Measurements from ENCODE around the gene HES2.
"Not testable (repeated sequence)": the region's sequence is repeated elsewhere in the genome, so short reads cannot be mapped to it uniquely, and the experiment has no call there.

Gene HES2

GRCh38 chr1:6397844-6398441 lies 21.8 kb downstream of the HES2 start:
- Histone ChIP-seq H3K27me3 (ENCODE audit: control insufficient read depth in 1 of 2, insufficient read depth in 1 of 2, low read length in 2 of 2) (peaks cover 4 to 10% of the 10 kb centered on the region in 2 experiments), H3K9ac (ENCODE audit: low read length) (no peak overlapping the region), H3K4ac (ENCODE audit: low read depth in 1 of 2, low read length in 2 of 2) (no peak overlapping the region), H3K36me3 (ENCODE audit: control insufficient read depth in 1 of 2, insufficient read depth in 2 of 2, low read depth in 1 of 2, low read length in 2 of 2) (no peaks in the 10 kb centered on the region), H3K79me1 (replicated peaks; ENCODE audit: low read length, poor library complexity, severe bottlenecking) (no peaks in the 10 kb centered on the region), H2AK5ac (ENCODE audit: low read length, severe bottlenecking) (no peak overlapping the region), H3K4me2 (ENCODE audit: low read length, poor library complexity, severe bottlenecking) (no peak overlapping the region), H3K4me3 (ENCODE audit: insufficient read depth in 1 of 2, low read depth in 1 of 2, low read length in 2 of 2) (no peak overlapping the region), H2BK5ac (ENCODE audit: low read depth, low read length, poor library complexity, severe bottlenecking) (no peak overlapping the region), H2BK12ac (ENCODE audit: low read length in 2 of 2) (peak overlapping the region in 1 of 2 experiments; percentile 37), H4K91ac (ENCODE audit: low read length) (no peak overlapping the region), H2AFZ (ENCODE audit: low read depth, low read length) (no peak overlapping the region), H3K9me3 (ENCODE audit: control insufficient read depth, low read length) (no peaks in the 10 kb centered on the region), H3K27ac (ENCODE audit: low read length, poor library complexity, severe bottlenecking) (no peak overlapping the region), H2BK120ac (ENCODE audit: low read depth, low read length) (no peak overlapping the region), H3K18ac (ENCODE audit: low read depth in 1 of 2, low read length in 2 of 2) (no peak overlapping the region), H3K23ac (ENCODE audit: low read length in 2 of 2) (no peak overlapping the region), H3K14ac (ENCODE audit: low read length in 2 of 2) (peak overlapping the region in 1 of 2 experiments; percentile 9), H3K4me1 (ENCODE audit: control insufficient read depth, insufficient read depth, low read depth, low read length) (peaks cover 6% of the 10 kb centered on the region), H2BK15ac (ENCODE audit: low read depth, poor library complexity, severe bottlenecking) (no peak overlapping the region), H4K8ac (ENCODE audit: low read length) (no peak overlapping the region)
- WGBS, result 79% methylated on average over 10 of the region's 10 CpGs
- DNase-seq, result no peak

- Histone ChIP-seq H3K36me3 (ENCODE audit: control insufficient read depth in 1 of 2, insufficient read depth in 2 of 2, low read depth in 1 of 2, low read length in 2 of 2) (no peaks in the 10 kb centered on the region), H3K14ac (ENCODE audit: low read length in 2 of 2) (no peak overlapping the region), H2BK5ac (ENCODE audit: low read depth, low read length, poor library complexity, severe bottlenecking) (no peak overlapping the region), H2BK12ac (ENCODE audit: low read length in 2 of 2) (no peak overlapping the region), H3K9me3 (ENCODE audit: control insufficient read depth, low read length) (no peaks in the 10 kb centered on the region), H4K8ac (ENCODE audit: low read length) (no peak overlapping the region), H3K4me1 (ENCODE audit: control insufficient read depth, insufficient read depth, low read depth, low read length) (peaks cover 8% of the 10 kb centered on the region), H2AFZ (ENCODE audit: low read depth, low read length) (no peak overlapping the region), H3K27me3 (ENCODE audit: control insufficient read depth in 1 of 2, insufficient read depth in 1 of 2, low read length in 2 of 2) (peaks cover 0 to 6% of the 10 kb centered on the region in 2 experiments), H2BK15ac (ENCODE audit: low read depth, poor library complexity, severe bottlenecking) (no peak overlapping the region), H3K23ac (ENCODE audit: low read length in 2 of 2) (no peak overlapping the region), H3K18ac (ENCODE audit: low read depth in 1 of 2, low read length in 2 of 2) (no peak overlapping the region), H3K4ac (ENCODE audit: low read depth in 1 of 2, low read length in 2 of 2) (no peak overlapping the region), H2AK5ac (ENCODE audit: low read length, severe bottlenecking) (no peak overlapping the region), H3K79me1 (replicated peaks; ENCODE audit: low read length, poor library complexity, severe bottlenecking) (peaks cover 1% of the 10 kb centered on the region), H4K91ac (ENCODE audit: low read length) (no peak overlapping the region), H3K4me2 (ENCODE audit: low read length, poor library complexity, severe bottlenecking) (no peak overlapping the region), H3K9ac (ENCODE audit: low read length) (no peak overlapping the region), H3K4me3 (ENCODE audit: insufficient read depth in 1 of 2, low read depth in 1 of 2, low read length in 2 of 2) (no peak overlapping the region), H3K27ac (ENCODE audit: low read length, poor library complexity, severe bottlenecking) (no peak overlapping the region), H2BK120ac (ENCODE audit: low read depth, low read length) (no peak overlapping the region)
- DNase-seq, result no peak
Observed at GRCh38 chr1:6396998-6397397, 22.7 kb downstream of the HES2 start.

- H3K4me3 ChIP-seq (ENCODE audit: insufficient read depth in 1 of 2, low read depth in 1 of 2, low read length in 2 of 2); H2BK15ac ChIP-seq (ENCODE audit: low read depth, poor library complexity, severe bottlenecking); H3K4me2 ChIP-seq (ENCODE audit: low read length, poor library complexity, severe bottlenecking); H3K36me3 ChIP-seq (ENCODE audit: control insufficient read depth in 1 of 2, insufficient read depth in 2 of 2, low read depth in 1 of 2, low read length in 2 of 2); H3K4ac ChIP-seq (ENCODE audit: low read depth in 1 of 2, low read length in 2 of 2); H2BK5ac ChIP-seq (ENCODE audit: low read depth, low read length, poor library complexity, severe bottlenecking); H2AFZ ChIP-seq (ENCODE audit: low read depth, low read length); H3K27ac ChIP-seq (ENCODE audit: low read length, poor library complexity, severe bottlenecking); H2AK5ac ChIP-seq (ENCODE audit: low read length, severe bottlenecking); H4K91ac ChIP-seq (ENCODE audit: low read length); H4K8ac ChIP-seq (ENCODE audit: low read length); H3K79me1 ChIP-seq (replicated peaks; ENCODE audit: low read length, poor library complexity, severe bottlenecking); H3K23ac ChIP-seq (ENCODE audit: low read length in 2 of 2); H3K14ac ChIP-seq (ENCODE audit: low read length in 2 of 2); H3K27me3 ChIP-seq (ENCODE audit: control insufficient read depth in 1 of 2, insufficient read depth in 1 of 2, low read length in 2 of 2); H2BK120ac ChIP-seq (ENCODE audit: low read depth, low read length); DNase-seq; H3K9ac ChIP-seq (ENCODE audit: low read length); H3K9me3 ChIP-seq (ENCODE audit: control insufficient read depth, low read length); H2BK12ac ChIP-seq (ENCODE audit: low read length in 2 of 2): not testable (repeated sequence)
- WGBS, result 97% methylated on average over 27 of the region's 34 CpGs
- peak overlapping the region in 1 of 2 experiments; percentile 8 for H3K18ac ChIP-seq (ENCODE audit: low read depth in 1 of 2, low read length in 2 of 2)
- peaks cover 13% of the 10 kb centered on the region for H3K4me1 ChIP-seq (ENCODE audit: control insufficient read depth, insufficient read depth, low read depth, low read length)
Observed at GRCh38 chr1:6395781-6396244, 23.9 kb downstream of the HES2 start.

DNA sequence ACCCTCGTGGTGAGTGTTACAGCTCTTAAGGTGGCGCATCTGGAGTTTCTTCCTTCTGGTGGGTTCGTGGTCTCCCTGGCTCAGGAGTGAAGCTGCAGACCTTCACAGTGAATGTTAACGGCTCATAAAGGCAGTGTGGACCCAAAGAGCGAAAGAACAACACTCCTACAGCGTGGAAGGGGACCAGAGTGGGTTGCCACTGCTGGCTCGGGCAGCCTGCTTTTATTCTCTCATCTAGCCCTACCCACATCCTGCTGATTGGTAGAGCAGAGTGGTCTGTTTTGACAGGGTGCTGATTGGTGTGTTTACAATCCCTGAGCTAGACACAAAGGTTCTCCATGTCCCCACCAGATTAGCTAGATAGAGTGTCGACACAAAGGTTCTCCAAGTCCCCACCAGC lies 24.6 kb downstream of the HES2 start:
- not testable (repeated sequence) for H2AK5ac ChIP-seq (ENCODE audit: low read length, severe bottlenecking); H3K14ac ChIP-seq (ENCODE audit: low read length in 2 of 2); H2BK12ac ChIP-seq (ENCODE audit: low read length in 2 of 2); H2BK120ac ChIP-seq (ENCODE audit: low read depth, low read length); H3K4me2 ChIP-seq (ENCODE audit: low read length, poor library complexity, severe bottlenecking); H3K9ac ChIP-seq (ENCODE audit: low read length); DNase-seq; H3K23ac ChIP-seq (ENCODE audit: low read length in 2 of 2); H3K36me3 ChIP-seq (ENCODE audit: control insufficient read depth in 1 of 2, insufficient read depth in 2 of 2, low read depth in 1 of 2, low read length in 2 of 2); H3K9me3 ChIP-seq (ENCODE audit: control insufficient read depth, low read length); H3K27me3 ChIP-seq (ENCODE audit: control insufficient read depth in 1 of 2, insufficient read depth in 1 of 2, low read length in 2 of 2); H2AFZ ChIP-seq (ENCODE audit: low read depth, low read length); H3K18ac ChIP-seq (ENCODE audit: low read depth in 1 of 2, low read length in 2 of 2); H3K4me3 ChIP-seq (ENCODE audit: insufficient read depth in 1 of 2, low read depth in 1 of 2, low read length in 2 of 2); H3K27ac ChIP-seq (ENCODE audit: low read length, poor library complexity, severe bottlenecking); H3K4ac ChIP-seq (ENCODE audit: low read depth in 1 of 2, low read length in 2 of 2); H2BK15ac ChIP-seq (ENCODE audit: low read depth, poor library complexity, severe bottlenecking); H2BK5ac ChIP-seq (ENCODE audit: low read depth, low read length, poor library complexity, severe bottlenecking); H3K79me1 ChIP-seq (replicated peaks; ENCODE audit: low read length, poor library complexity, severe bottlenecking)
- Histone ChIP-seq H3K4me1 (ENCODE audit: control insufficient read depth, insufficient read depth, low read depth, low read length) (peaks cover 13% of the 10 kb centered on the region), H4K91ac (ENCODE audit: low read length) (peak overlapping the region; percentile 39), H4K8ac (ENCODE audit: low read length) (peak overlapping the region; percentile 28)
- 98% methylated on average over 6 of the region's 8 CpGs for WGBS
